ENCODE data around the gene LMOD3.
A peak's percentile ranks its signal among the peaks of the same experiment; 100 is the strongest.

Gene LMOD3

GRCh38 chr3:69090021-69090420, 32.4 kb downstream of the LMOD3 start:
- DNase-seq: no peak

- DNase-seq: no peak
Measured at GRCh38 chr3:69088063-69088462, 34.3 kb downstream of the LMOD3 start.

- DNase-seq: no peak
Measured at GRCh38 chr3:69087030-69087791, 35.2 kb downstream of the LMOD3 start.

GRCh38 chr3:69085833-69086722, 36.3 kb downstream of the LMOD3 start:
- DNase-seq: peak; percentile 12

GRCh38 chr3:69085168-69085832, 37.1 kb downstream of the LMOD3 start:
- DNase-seq: no peak

- DNase-seq: peak; percentile 46
Measured at GRCh38 chr3:69084326-69085167, 37.8 kb downstream of the LMOD3 start, which contains the start of gene ARL6IP5. Gene ARL6IP5, plus strand, starts transcription at chr3:69084937. Its CDS starts 111 bp downstream, at chr3:69085048.

- DNase-seq: no peak
Measured at GRCh38 chr3:69082805-69083204, 39.6 kb downstream of the LMOD3 start.

GRCh38 chr3:69082361-69082760, 40.0 kb downstream of the LMOD3 start:
- no peak for DNase-seq

GRCh38 chr3:69081583-69082262, 40.7 kb downstream of the LMOD3 start:
- no peak for DNase-seq

GRCh38 chr3:69080233-69080920, 42.0 kb downstream of the LMOD3 start, which contains the start of gene UBA3:
Gene UBA3, minus strand, starts transcription at chr3:69080365. Its CDS starts 12 bp downstream, at chr3:69080353.
- DNase-seq: peak; percentile 65

GRCh38 chr3:69079269-69080159, 42.9 kb downstream of the LMOD3 start:
- DNase-seq: no peak

GRCh38 chr3:69072928-69073327, 49.5 kb downstream of the LMOD3 start:
- no peak for DNase-seq

- no peak for DNase-seq
Measured at GRCh38 chr3:69066121-69066520, 56.3 kb downstream of the LMOD3 start.

GRCh38 chr3:69065318-69065964, 57.0 kb downstream of the LMOD3 start:
- DNase-seq: no peak

GRCh38 chr3:69063636-69064035, 58.8 kb downstream of the LMOD3 start:
- no peak for DNase-seq

GRCh38 chr3:69059688-69060087, 62.7 kb downstream of the LMOD3 start:
- no peak for DNase-seq

- no peak for DNase-seq
Measured at GRCh38 chr3:69058947-69059224, 63.5 kb downstream of the LMOD3 start.

GRCh38 chr3:69058180-69058946, 64.0 kb downstream of the LMOD3 start:
- DNase-seq: no peak

Data from NCI-H1436 (cell line).